GM12878 (cell line): ENCODE data around the gene SYNGR1. TPM values are rescaled to one million over a fixed set of nuclear protein-coding genes. Genes with fewer than 3 reads are reported as not detected.

ENCODE experiments used
- ATAC-seq: fragments of 200-7000 bp; cut with Tn5 transposase; 3 replicates; pipeline ENCODE4 v1.9.1; 2020; ENCODE audit warnings: mild to moderate bottlenecking, moderate library complexity
- BruUV-seq: library from RNA; stranded (reverse); fragments of 400-500 nt; replicated peaks from 2 replicates; lab custom pipeline; 2021; lab: Mats Ljungman, UMichigan
- CTCF ChIA-PET: fragments of 300-600 bp; sonication (Branson Sonifier 250); formaldehyde crosslinking; extraction: SDS; loops from one replicate; lab custom pipeline; 2021; ENCODE audit warnings: inconsistent platforms; lab: Yijun Ruan, JAX
- POLR2A ChIA-PET: fragments of 350-600 bp; formaldehyde crosslinking; extraction: SDS; loops from one replicate; lab custom pipeline; 2021; ENCODE audit warnings: inconsistent platforms; lab: Charles Lee
- RAD21 ChIA-PET: fragments of 300-600 bp; sonication (Branson Sonifier 250); formaldehyde crosslinking; loops from one replicate; lab custom pipeline; 2023; ENCODE audit warnings: antibody characterized with exemption; ENCODE audit not compliant: unreplicated experiment; lab: Charles Lee
- SMC1A ChIA-PET: fragments of 300-600 bp; sonication (Branson Sonifier 250); formaldehyde crosslinking; loops from one replicate; lab custom pipeline; 2023; ENCODE audit not compliant: unreplicated experiment, uncharacterized antibody; lab: Charles Lee
- DNase-seq: peaks from one replicate; pipeline ENCODE4 v3.0.0-alpha.2; 2011; ENCODE audit warnings: low read depth, low spot score
- FAIRE-seq: peaks from 3 replicates; lab custom pipeline; 2011; peaks lifted over from hg19 to GRCh38; lab: Jason Lieb, UNC
- H2AFZ ChIP-seq: 2 replicates; pipeline ENCODE4 v1.6.0; 2011; ENCODE audit warnings: low read depth, low read length, control low read depth; ENCODE audit not compliant: control insufficient read depth
- H3K27ac ChIP-seq: 2 replicates; pipeline ENCODE4 v1.5.1; 2011; ENCODE audit warnings: control low read depth; ENCODE audit not compliant: control insufficient read depth, insufficient read depth
- H3K27me3 ChIP-seq, 2 experiments: replicated peaks in 1 of 2; 2 replicates each; pipeline versions ENCODE4 v1.6.0 to v1.6.1; 2011; ENCODE audit warnings: low read length in 1 of 2; ENCODE audit not compliant: control insufficient read depth in 2 of 2, insufficient read depth in 2 of 2
- H3K36me3 ChIP-seq, 2 experiments: 2 replicates each; pipeline ENCODE4 v1.5.1; 2011; ENCODE audit warnings: low read length in 1 of 2; ENCODE audit not compliant: control insufficient read depth in 2 of 2, insufficient read depth in 2 of 2
- H3K4me1 ChIP-seq: 2 replicates; pipeline ENCODE4 v1.6.1; 2011; ENCODE audit warnings: mild to moderate bottlenecking, low read length, moderate library complexity, mixed read lengths; ENCODE audit not compliant: control insufficient read depth, insufficient read depth
- H3K4me2 ChIP-seq: 2 replicates; pipeline ENCODE4 v1.6.0; 2011; ENCODE audit warnings: control low read depth; ENCODE audit not compliant: control insufficient read depth, insufficient read depth
- H3K4me3 ChIP-seq: fragments of 200-600 bp; sonication (generic); 2 replicates; pipeline ENCODE4 v1.5.1; 2016
- H3K79me2 ChIP-seq: 2 replicates; pipeline ENCODE4 v1.6.0; 2011; ENCODE audit warnings: low read length; ENCODE audit not compliant: control insufficient read depth, insufficient read depth
- H3K9ac ChIP-seq: 2 replicates; pipeline ENCODE4 v1.8.0; 2011; ENCODE audit warnings: low read length, control low read depth, mixed read lengths; ENCODE audit not compliant: control insufficient read depth, insufficient read depth
- H3K9me3 ChIP-seq: replicated peaks from 3 replicates; pipeline ENCODE4 v1.5.1; 2011; ENCODE audit warnings: mild to moderate bottlenecking, low read length; ENCODE audit not compliant: control insufficient read depth, insufficient read depth
- H4K20me1 ChIP-seq: 2 replicates; pipeline ENCODE4 v1.6.0; 2011; ENCODE audit not compliant: control insufficient read depth, insufficient read depth
- CEBPB ChIP-seq, 2 experiments: fragments of 150-350 bp in 1 of 2; IDR thresholded peaks; 2 replicates each; pipeline ENCODE4 v1.6.1; 2012 to 2014; ENCODE audit warnings: low read depth in 2 of 2, low read length in 2 of 2, borderline replicate concordance in 1 of 2, inconsistent platforms in 1 of 2
- CREM ChIP-seq: IDR thresholded peaks from 2 replicates; pipeline ENCODE4 v1.6.1; 2014; ENCODE audit warnings: antibody characterized with exemption, low read depth
- DPF2 ChIP-seq: fragments of 450-650 bp; IDR thresholded peaks from 2 replicates; pipeline ENCODE4 v1.6.1; 2017; ENCODE audit warnings: mild to moderate bottlenecking
- EGR1 ChIP-seq, 2 experiments: IDR thresholded peaks; 1 replicate in 1 of 2; 2 replicates in 1 of 2; pipeline ENCODE4 v1.6.1; 2011 to 2012; ENCODE audit warnings: low read depth in 2 of 2, low read length in 2 of 2, borderline replicate concordance in 1 of 2, mild to moderate bottlenecking in 1 of 2, moderate library complexity in 1 of 2
- EP300 ChIP-seq, 2 experiments: fragments of 150-350 bp in 1 of 2; IDR thresholded peaks; 2 replicates each; pipeline ENCODE4 v1.6.1; 2011 to 2012; ENCODE audit warnings: low read depth in 2 of 2, low read length in 2 of 2, borderline replicate concordance in 1 of 2, improper control_type of control experiment in 1 of 2, inconsistent platforms in 1 of 2; ENCODE audit not compliant: control insufficient read depth in 1 of 2
- GABPA ChIP-seq: IDR thresholded peaks from 2 replicates; pipeline ENCODE4 v1.6.1; 2014; ENCODE audit warnings: antibody characterized with exemption, low read depth, mild to moderate bottlenecking, inconsistent platforms
- HDGF ChIP-seq: fragments of 450-650 bp; IDR thresholded peaks from 2 replicates; pipeline ENCODE4 v1.6.1; 2016; ENCODE audit warnings: antibody characterized with exemption
- MEF2B ChIP-seq: fragments of 450-650 bp; IDR thresholded peaks from 2 replicates; pipeline ENCODE4 v1.6.1; 2018; ENCODE audit warnings: mild to moderate bottlenecking, moderate library complexity; ENCODE audit not compliant: partially characterized antibody, poor library complexity, severe bottlenecking
- NFYA ChIP-seq: IDR thresholded peaks from 2 replicates; pipeline ENCODE4 v1.6.1; 2011; ENCODE audit warnings: low read depth, mild to moderate bottlenecking, low read length, improper control_type of control experiment, borderline replicate concordance
- NR2C2 ChIP-seq: IDR thresholded peaks from 2 replicates; pipeline ENCODE4 v1.6.1; 2011; ENCODE audit warnings: borderline replicate concordance, low read depth; ENCODE audit not compliant: control insufficient read depth, insufficient read length
- POLR2A ChIP-seq: IDR thresholded peaks from 2 replicates; pipeline ENCODE4 v1.6.1; 2011; ENCODE audit warnings: low read depth, mild to moderate bottlenecking, low read length
- SKIL ChIP-seq: fragments of 450-650 bp; IDR thresholded peaks from 2 replicates; pipeline ENCODE4 v1.6.1; 2017; ENCODE audit warnings: mild to moderate bottlenecking, low read depth, inconsistent platforms; ENCODE audit not compliant: poor library complexity, severe bottlenecking
- SMAD1 ChIP-seq: fragments of 450-650 bp; IDR thresholded peaks from 2 replicates; pipeline ENCODE4 v1.6.1; 2018; ENCODE audit warnings: mild to moderate bottlenecking, low read depth; ENCODE audit not compliant: partially characterized antibody
- SREBF1 ChIP-seq: IDR thresholded peaks from 2 replicates; pipeline ENCODE4 v1.6.1; 2012; ENCODE audit warnings: mild to moderate bottlenecking, low read length
- SRF ChIP-seq, 2 experiments: IDR thresholded peaks; 2 replicates each; pipeline ENCODE4 v1.6.1; 2011; ENCODE audit warnings: low read depth in 2 of 2, low read length in 2 of 2, mild to moderate bottlenecking in 1 of 2, moderate library complexity in 1 of 2
- SUPT20H ChIP-seq: IDR thresholded peaks from 2 replicates; pipeline ENCODE4 v1.6.1; 2011; ENCODE audit warnings: low read depth, mild to moderate bottlenecking, low read length, moderate library complexity, borderline replicate concordance; ENCODE audit not compliant: control insufficient read depth
- WRNIP1 ChIP-seq: IDR thresholded peaks from 2 replicates; pipeline ENCODE4 v1.6.1; 2011; ENCODE audit warnings: low read depth, low read length, improper control_type of control experiment, borderline replicate concordance
- ZBTB33 ChIP-seq: fragments of 450-650 bp; IDR thresholded peaks from 2 replicates; pipeline ENCODE4 v1.6.1; 2017; ENCODE audit warnings: mild to moderate bottlenecking
- ZNF384 ChIP-seq: IDR thresholded peaks from 2 replicates; pipeline ENCODE4 v1.6.1; 2012; ENCODE audit warnings: low read depth, mild to moderate bottlenecking, low read length, improper control_type of control experiment, borderline replicate concordance
- ZSCAN29 ChIP-seq: fragments of 450-650 bp; IDR thresholded peaks from 2 replicates; pipeline ENCODE4 v1.6.1; 2017; ENCODE audit warnings: mild to moderate bottlenecking, moderate library complexity
- WGBS: methylation state at CpG from one replicate; pipeline ENCODE4 v1.1.6; 2016; ENCODE audit warnings: low lambda C conversion rate; ENCODE audit not compliant: insufficient replicate concordance, insufficient coverage; ENCODE audit errors: missing lambda C conversion rate; 5-methylcytosine and 5-hydroxymethylcytosine counted together
- in situ Hi-C: fragments of 300-500 bp; cut with MboI; formaldehyde crosslinking; loops from 9 replicates; pipeline ENCODE4 v1.14.3; 2018; ENCODE audit warnings: mixed read lengths
- intact Hi-C: fragments of 100-400 bp; cut with micrococcal nuclease; formaldehyde crosslinking; loops from one replicate; pipeline ENCODE4 v1.14.2; 2022; ENCODE audit not compliant: unreplicated experiment
- polyA plus RNA-seq, 11 experiments: library from polyadenylated mRNA; depleted of rRNA in 4 of 11; unstranded in 6 of 11; stranded (reverse) in 5 of 11; fragments of >200 nt; fragmentation: Nextera tagmentation in 4 of 11; fragmentation: Illumina TruSeq in 1 of 11; extraction: Ambion mirVana in 4 of 11; extraction: Trizol in 1 of 11; gene quantifications; 1 replicate in 1 of 11; 2 replicates in 10 of 11; pipeline versions ENCODE4 v1.2.1 to v1.2.3, GENCODE V29; 2011 to 2016; ENCODE audit warnings: inconsistent platforms in 2 of 11, missing spikeins in 2 of 11, low read depth in 1 of 11
- total RNA-seq, 4 experiments: library from RNA; depleted of rRNA in 3 of 4; stranded (reverse); fragments of >200 nt in 3 of 4; fragmentation: Illumina TruSeq in 1 of 4; extraction: Trizol in 1 of 4; gene quantifications; 2 replicates each; pipeline versions ENCODE4 v1.2.1 to v1.2.3, GENCODE V29; 2013 to 2021
- TF ChIP-seq, protein P1 (sequence below): IDR thresholded peaks from 2 replicates; pipeline ENCODE4 v1.6.1; 2012; ENCODE audit warnings: low read depth, low read length, improper control_type of control experiment

Gene SYNGR1
- total and polyA plus RNA-seq, 10 of the 15 experiments (the other 5 are each of a cell fraction or from before 2014, with no cell fraction given) = 0.87 to 9.2 (median 3.5) TPM

- TF ChIP-seq ZBTB33 = no peak
- TF ChIP-seq ZNF384 = no peak
- no peak for TF ChIP-seq HDGF
- TF ChIP-seq SREBF1 = no peak
- TF ChIP-seq NFYA = no peak
- TF ChIP-seq, protein P1, sequence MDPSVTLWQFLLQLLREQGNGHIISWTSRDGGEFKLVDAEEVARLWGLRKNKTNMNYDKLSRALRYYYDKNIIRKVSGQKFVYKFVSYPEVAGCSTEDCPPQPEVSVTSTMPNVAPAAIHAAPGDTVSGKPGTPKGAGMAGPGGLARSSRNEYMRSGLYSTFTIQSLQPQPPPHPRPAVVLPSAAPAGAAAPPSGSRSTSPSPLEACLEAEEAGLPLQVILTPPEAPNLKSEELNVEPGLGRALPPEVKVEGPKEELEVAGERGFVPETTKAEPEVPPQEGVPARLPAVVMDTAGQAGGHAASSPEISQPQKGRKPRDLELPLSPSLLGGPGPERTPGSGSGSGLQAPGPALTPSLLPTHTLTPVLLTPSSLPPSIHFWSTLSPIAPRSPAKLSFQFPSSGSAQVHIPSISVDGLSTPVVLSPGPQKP = no peak
- TF ChIP-seq, all 136 proteins: peak for 0
These were observed 71.9 kb downstream of the SYNGR1 start (continued) for GRCh38 chr22:39421691-39422090.

- FAIRE-seq (no peak), ATAC-seq (no peak), DNase-seq (no peak)
- Histone ChIP-seq H4K20me1 (no peaks in the 10 kb centered on the region), H3K4me2 (no peak overlapping the region), H3K36me3 (peaks cover 9 to 12% of the 10 kb centered on the region in 2 experiments; a peak in 3 of 4 replicates), H3K27ac (no peak overlapping the region), H3K4me3 (no peak overlapping the region), H3K9ac (no peak overlapping the region), H3K4me1 (no peaks in the 10 kb centered on the region), H3K9me3 (no peaks in the 10 kb centered on the region), H3K27me3 (no peaks in the 10 kb centered on the region), H2AFZ (no peak overlapping the region), H3K79me2 (no peaks in the 10 kb centered on the region)
- SMC1A ChIA-PET = no interaction called here
- in situ Hi-C loops (no loop called here), intact Hi-C loops (no loop called here)
- RAD21 ChIA-PET = no interaction called here
- POLR2A ChIA-PET = no interaction called here
- BruUV-seq = no TSS peak
- 70% methylated on average over 3 of the region's 7 CpGs for WGBS
- CTCF ChIA-PET = no interaction called here
- TF ChIP-seq GABPA = no peak
- no peak for TF ChIP-seq MEF2B
- no peak for TF ChIP-seq CREM
- no peak for TF ChIP-seq WRNIP1
- TF ChIP-seq SMAD1 = no peak
- TF ChIP-seq CEBPB (IDR thresholded peaks at IDR 0.05; ENCODE audit: borderline replicate concordance in 1 of 2, low read depth in 2 of 2, low read length in 2 of 2) = no peak
- no peak for TF ChIP-seq NR2C2
- no peak for TF ChIP-seq SUPT20H
- no peak for TF ChIP-seq EP300 (IDR thresholded peaks at IDR 0.05; ENCODE audit: borderline replicate concordance in 1 of 2, control insufficient read depth in 1 of 2, low read depth in 2 of 2, low read length in 2 of 2)
- no peak for TF ChIP-seq ZSCAN29
- TF ChIP-seq DPF2 = no peak
- no peak for TF ChIP-seq EGR1 (IDR thresholded peaks at IDR 0.05; ENCODE audit: borderline replicate concordance in 1 of 2, low read depth in 2 of 2, low read length in 2 of 2)
- no peak for TF ChIP-seq SKIL
- no peak for TF ChIP-seq POLR2A
- no peak for TF ChIP-seq SRF (IDR thresholded peaks at IDR 0.05; ENCODE audit: low read depth in 2 of 2, low read length in 2 of 2)
These were observed 72.3 kb downstream of the SYNGR1 start for GRCh38 chr22:39422101-39422500.
